GM12878 (cell line): Measurements from ENCODE around the gene F12. TPM values are rescaled to one million over a fixed set of nuclear protein-coding genes. Genes with fewer than 3 reads are reported as not detected.
A peak's percentile ranks its signal among the peaks of the same experiment; 100 is the strongest.

Experiments
- ASH2L ChIP-seq: fragments of 300-600, 200-600 bp; sonication (generic); IDR thresholded peaks from 2 replicates; pipeline ENCODE4 v1.6.1; 2017; ENCODE audit warnings: low read depth, mild to moderate bottlenecking, borderline replicate concordance
- BRCA1 ChIP-seq: IDR thresholded peaks from 2 replicates; pipeline ENCODE4 v1.6.1; 2011; ENCODE audit warnings: low read depth, low read length, improper control_type of control experiment
- CBX5 ChIP-seq: sonication (generic); IDR thresholded peaks from 2 replicates; pipeline ENCODE4 v1.6.1; 2016; ENCODE audit warnings: low read depth, moderate library complexity, mild to moderate bottlenecking, inconsistent platforms
- CHD1 ChIP-seq: IDR thresholded peaks from 2 replicates; pipeline ENCODE4 v1.6.1; 2012; ENCODE audit warnings: low read depth, low read length, improper control_type of control experiment
- DPF2 ChIP-seq: fragments of 450-650 bp; IDR thresholded peaks from 2 replicates; pipeline ENCODE4 v1.6.1; 2017; ENCODE audit warnings: mild to moderate bottlenecking
- E2F8 ChIP-seq: fragments of 450-650 bp; IDR thresholded peaks from 2 replicates; pipeline ENCODE4 v1.6.1; 2018; ENCODE audit warnings: mild to moderate bottlenecking, low read depth, moderate library complexity; ENCODE audit not compliant: partially characterized antibody
- HDAC2 ChIP-seq: fragments of 200-600 bp; sonication (generic); IDR thresholded peaks from 2 replicates; pipeline ENCODE4 v1.6.1; 2017
- IKZF1 ChIP-seq: fragments of 450-650 bp; conservative IDR thresholded peaks from 2 replicates; pipeline ENCODE4 v1.6.1; 2017; ENCODE audit warnings: antibody characterized with exemption, mild to moderate bottlenecking
- MTA2 ChIP-seq: fragments of 450-650 bp; IDR thresholded peaks from 2 replicates; pipeline ENCODE4 v1.6.1; 2016; ENCODE audit warnings: low read depth, mild to moderate bottlenecking, moderate library complexity
- NR2C1 ChIP-seq: fragments of 450-650 bp; IDR thresholded peaks from 2 replicates; pipeline ENCODE4 v1.6.1; 2017; ENCODE audit warnings: antibody characterized with exemption, mild to moderate bottlenecking, moderate library complexity
- PAX8 ChIP-seq: fragments of 450-650 bp; IDR thresholded peaks from 2 replicates; pipeline ENCODE4 v1.6.1; 2017; ENCODE audit warnings: mild to moderate bottlenecking, moderate library complexity
- RB1 ChIP-seq: fragments of 450-650 bp; formaldehyde crosslinking; IDR thresholded peaks from 2 replicates; pipeline ENCODE4 v1.6.1; 2017; ENCODE audit warnings: mild to moderate bottlenecking, borderline replicate concordance
- RCOR1 ChIP-seq: conservative IDR thresholded peaks from 2 replicates; pipeline ENCODE4 v1.6.1; 2012; ENCODE audit warnings: low read depth, low read length, improper control_type of control experiment
- SPI1 ChIP-seq: IDR thresholded peaks from 2 replicates; pipeline ENCODE4 v1.6.1; 2011; ENCODE audit warnings: low read depth, mild to moderate bottlenecking, low read length, moderate library complexity, borderline replicate concordance; ENCODE audit not compliant: insufficient read depth
- STAT3 ChIP-seq: IDR thresholded peaks from 2 replicates; pipeline ENCODE4 v1.6.1; 2011; ENCODE audit warnings: low read depth, low read length, improper control_type of control experiment
- SUZ12 ChIP-seq: fragments of 200-600 bp; sonication (generic); IDR thresholded peaks from one replicate; pipeline ENCODE4 v1.6.1; 2018; ENCODE audit warnings: antibody characterized with exemption, mild to moderate bottlenecking; ENCODE audit not compliant: unreplicated experiment
- TCF12 ChIP-seq: IDR thresholded peaks from 2 replicates; pipeline ENCODE4 v1.6.1; 2011; ENCODE audit warnings: low read depth, mild to moderate bottlenecking, low read length
- ZNF384 ChIP-seq: IDR thresholded peaks from 2 replicates; pipeline ENCODE4 v1.6.1; 2012; ENCODE audit warnings: low read depth, mild to moderate bottlenecking, low read length, improper control_type of control experiment, borderline replicate concordance
- ZNF592 ChIP-seq: fragments of 450-650 bp; IDR thresholded peaks from 2 replicates; pipeline ENCODE4 v1.6.1; 2017; ENCODE audit warnings: mild to moderate bottlenecking, moderate library complexity
- ZNF622 ChIP-seq: fragments of 450-650 bp; IDR thresholded peaks from 2 replicates; pipeline ENCODE4 v1.6.1; 2017; ENCODE audit warnings: mild to moderate bottlenecking, inconsistent platforms
- ZNF687 ChIP-seq: fragments of 450-650 bp; IDR thresholded peaks from 2 replicates; pipeline ENCODE4 v1.6.1; 2017; ENCODE audit warnings: mild to moderate bottlenecking, moderate library complexity
- polyA plus RNA-seq, 11 experiments: library from polyadenylated mRNA; depleted of rRNA in 4 of 11; unstranded in 6 of 11; stranded (reverse) in 5 of 11; fragments of >200 nt; fragmentation: Nextera tagmentation in 4 of 11; fragmentation: Illumina TruSeq in 1 of 11; extraction: Ambion mirVana in 4 of 11; extraction: Trizol in 1 of 11; gene quantifications; 1 replicate in 1 of 11; 2 replicates in 10 of 11; pipeline versions ENCODE4 v1.2.1 to v1.2.3, GENCODE V29; 2011 to 2016; ENCODE audit warnings: inconsistent platforms in 2 of 11, missing spikeins in 2 of 11, low read depth in 1 of 11
- total RNA-seq, 4 experiments: library from RNA; depleted of rRNA in 3 of 4; stranded (reverse); fragments of >200 nt in 3 of 4; fragmentation: Illumina TruSeq in 1 of 4; extraction: Trizol in 1 of 4; gene quantifications; 2 replicates each; pipeline versions ENCODE4 v1.2.1 to v1.2.3, GENCODE V29; 2013 to 2021

The F12 gene
- total and polyA plus RNA-seq, 10 of the 15 experiments (the other 5 are each of a cell fraction or from before 2014, with no cell fraction given) = 0.25 to 11.3 (median 5.5) TPM

GRCh38 chr5:177425801-177426565 lies 16.6 kb upstream of the F12 start (continued):
- TF ChIP-seq MTA2 (no peak), IKZF1 (peak; percentile 90), RB1 (no peak), PAX8 (no peak), SUZ12 (no peak), TCF12 (no peak), STAT3 (no peak), DPF2 (peak; percentile 87), ASH2L (no peak), CBX5 (no peak), E2F8 (no peak), CHD1 (no peak), RCOR1 (peak; percentile 78; the same call in 1 of the 2 replicates), ZNF622 (no peak), ZNF687 (peak; percentile 94), SPI1 (no peak), ZNF384 (no peak), NR2C1 (no peak), BRCA1 (no peak), HDAC2 (no peak), ZNF592 (no peak; the same call in 1 of the 2 replicates)
